Mesenteric fat pad (tissue), 1 donor: ENCODE results near the gene RTP2. TPM values are rescaled to one million over a fixed set of nuclear protein-coding genes. Genes with fewer than 3 reads are reported as not detected.

Source experiments
- DNase-seq: peaks from one replicate; pipeline ENCODE4 v3.0.0-alpha.2; 2020; ENCODE audit warnings: low spot score
- long read RNA-seq: library from polyadenylated mRNA; unstranded; transcript quantifications from one replicate; pipeline ENCODE4 v2.0.0, GENCODE V29; 2020
- total RNA-seq: library from RNA; stranded (reverse); fragmentation: NEBNext Ultra II Directional; extraction: Animal tissue kit (Norgen Biotek cat#: 25700); gene quantifications from one replicate; pipeline ENCODE4 v1.2.1, GENCODE V29; 2021
- donor health status: DM: yes; HTN: yes; CAD: no.

Gene RTP2, protein sequence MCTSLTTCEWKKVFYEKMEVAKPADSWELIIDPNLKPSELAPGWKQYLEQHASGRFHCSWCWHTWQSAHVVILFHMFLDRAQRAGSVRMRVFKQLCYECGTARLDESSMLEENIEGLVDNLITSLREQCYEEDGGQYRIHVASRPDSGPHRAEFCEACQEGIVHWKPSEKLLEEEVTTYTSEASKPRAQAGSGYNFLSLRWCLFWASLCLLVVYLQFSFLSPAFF
- not detected for total RNA-seq
- long read RNA-seq, result 0 reads

DNA sequence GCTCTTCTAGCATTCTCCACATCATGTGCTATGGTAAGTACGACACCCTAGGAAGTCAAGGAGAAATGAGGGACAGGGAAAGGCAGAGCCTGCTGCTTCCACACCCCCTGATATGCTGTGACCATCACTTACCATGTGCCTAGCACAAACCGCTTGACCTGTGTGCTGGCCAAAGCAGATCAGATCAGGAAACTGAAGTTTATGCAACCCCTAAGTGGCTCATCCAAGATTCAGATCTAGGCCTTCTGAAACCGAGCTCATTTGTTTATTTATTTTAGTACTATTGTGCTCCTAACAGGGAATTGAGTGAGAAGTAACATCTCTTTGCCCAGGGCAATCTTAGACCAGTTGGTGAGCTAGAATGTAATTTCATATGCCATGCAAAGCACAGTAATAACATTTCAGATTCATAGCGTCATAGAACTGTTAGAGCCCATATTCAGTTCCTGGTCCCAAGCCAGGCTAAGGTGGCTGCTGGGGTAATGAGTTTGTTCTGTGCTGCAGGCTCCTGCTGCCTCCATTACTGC, at the start of gene RTP2:
Gene RTP2, minus strand, starts transcription at position 51 of the 527 bp plus-strand sequence. CDS start 429 bp downstream, outside the sequence.
- DNase-seq, result no peak

DNA sequence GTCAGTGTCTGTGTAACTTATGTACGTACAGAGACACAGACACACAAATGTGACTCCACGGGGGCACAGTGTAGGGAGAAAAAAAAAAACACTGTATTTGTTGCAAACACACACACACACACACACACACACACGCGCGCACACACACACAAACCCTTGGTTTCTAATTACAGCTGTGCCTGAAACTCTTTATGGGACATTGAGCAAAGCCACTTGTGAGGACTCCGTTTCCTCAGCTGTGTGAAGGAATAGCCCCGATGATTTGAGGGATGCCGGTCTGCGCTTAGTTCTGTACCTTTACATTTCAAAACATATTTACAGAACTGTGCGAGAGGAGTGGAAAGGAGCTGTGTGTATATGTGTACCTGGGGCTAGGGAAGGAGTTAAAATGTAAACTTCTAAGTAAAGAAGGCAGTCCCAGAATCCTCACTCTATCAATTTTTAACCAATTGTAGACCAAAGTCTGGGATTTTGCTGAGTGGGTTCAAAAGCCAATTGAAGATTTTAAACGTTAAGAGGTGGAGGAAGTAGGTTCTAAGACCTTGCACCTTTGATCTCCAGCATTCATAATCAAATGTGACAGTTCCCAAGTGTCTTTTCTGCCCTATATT, 48.3 kb upstream of the RTP2 start:
- DNase-seq, result no peak

DNA sequence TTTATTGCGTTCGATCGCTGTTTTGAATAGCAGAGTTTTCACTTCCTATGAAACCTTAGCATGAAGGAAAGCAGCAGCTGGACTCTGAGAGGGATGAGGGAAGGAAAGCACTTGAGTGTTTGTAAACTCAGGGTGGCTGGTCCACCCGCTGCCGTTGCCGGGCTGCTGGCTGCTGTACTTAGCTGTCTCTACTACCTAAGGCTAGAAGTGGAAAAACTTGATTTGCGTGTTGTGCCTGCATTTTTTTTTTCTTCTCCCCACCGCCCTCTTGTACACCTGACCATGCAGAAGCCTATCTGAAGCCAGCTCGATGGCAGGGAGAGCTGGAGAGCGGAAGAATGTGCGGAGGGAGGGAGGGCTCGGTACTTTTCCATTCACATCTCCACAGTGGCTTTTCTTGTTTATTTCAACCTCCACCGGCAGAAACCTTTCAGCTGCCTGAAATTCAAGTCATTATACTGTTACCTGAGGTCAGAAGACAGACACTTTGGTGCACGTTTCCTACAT, 47.7 kb upstream of the RTP2 start:
- DNase-seq, result no peak

DNA sequence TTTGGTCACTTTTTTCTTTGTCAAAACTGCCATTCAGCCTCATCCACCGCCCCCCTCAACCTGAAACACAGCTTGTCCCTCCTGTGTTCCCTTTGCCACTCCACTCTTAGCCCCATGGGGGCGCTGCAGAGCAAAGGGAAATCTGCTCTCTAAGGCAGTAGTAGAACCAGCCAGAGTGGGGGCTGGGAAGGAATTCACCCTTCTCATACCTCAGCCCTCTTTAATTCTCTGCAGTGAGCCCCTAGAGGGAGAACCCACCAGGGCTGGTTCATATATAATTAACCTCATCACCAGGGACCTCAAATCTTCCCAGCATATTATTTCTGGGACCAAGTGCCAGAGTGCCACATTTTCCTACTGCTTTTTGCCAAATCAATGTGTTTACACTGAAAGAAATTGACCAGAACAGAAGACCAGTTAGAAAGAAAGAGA, 45.7 kb upstream of the RTP2 start:
- DNase-seq, result no peak

DNA sequence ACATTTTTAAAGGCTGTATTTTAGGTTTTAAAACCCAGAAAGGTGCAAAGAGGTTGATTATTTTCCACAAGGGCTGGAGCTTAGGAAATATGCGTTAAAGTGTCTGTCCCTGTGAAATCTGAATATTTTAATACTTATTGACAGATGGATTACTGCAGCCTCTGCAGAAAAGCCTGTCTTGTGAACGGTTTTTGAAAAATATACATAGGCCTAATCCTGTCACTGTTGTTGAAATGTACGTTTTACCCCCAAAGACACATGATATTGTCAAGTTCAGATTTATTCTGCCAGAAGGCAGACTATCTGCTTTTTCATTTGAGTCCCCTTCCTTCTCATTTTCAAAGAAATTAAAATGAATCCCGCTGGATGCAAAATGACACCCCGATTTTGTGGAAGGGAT, 45.1 kb upstream of the RTP2 start:
- no peak for DNase-seq

DNA sequence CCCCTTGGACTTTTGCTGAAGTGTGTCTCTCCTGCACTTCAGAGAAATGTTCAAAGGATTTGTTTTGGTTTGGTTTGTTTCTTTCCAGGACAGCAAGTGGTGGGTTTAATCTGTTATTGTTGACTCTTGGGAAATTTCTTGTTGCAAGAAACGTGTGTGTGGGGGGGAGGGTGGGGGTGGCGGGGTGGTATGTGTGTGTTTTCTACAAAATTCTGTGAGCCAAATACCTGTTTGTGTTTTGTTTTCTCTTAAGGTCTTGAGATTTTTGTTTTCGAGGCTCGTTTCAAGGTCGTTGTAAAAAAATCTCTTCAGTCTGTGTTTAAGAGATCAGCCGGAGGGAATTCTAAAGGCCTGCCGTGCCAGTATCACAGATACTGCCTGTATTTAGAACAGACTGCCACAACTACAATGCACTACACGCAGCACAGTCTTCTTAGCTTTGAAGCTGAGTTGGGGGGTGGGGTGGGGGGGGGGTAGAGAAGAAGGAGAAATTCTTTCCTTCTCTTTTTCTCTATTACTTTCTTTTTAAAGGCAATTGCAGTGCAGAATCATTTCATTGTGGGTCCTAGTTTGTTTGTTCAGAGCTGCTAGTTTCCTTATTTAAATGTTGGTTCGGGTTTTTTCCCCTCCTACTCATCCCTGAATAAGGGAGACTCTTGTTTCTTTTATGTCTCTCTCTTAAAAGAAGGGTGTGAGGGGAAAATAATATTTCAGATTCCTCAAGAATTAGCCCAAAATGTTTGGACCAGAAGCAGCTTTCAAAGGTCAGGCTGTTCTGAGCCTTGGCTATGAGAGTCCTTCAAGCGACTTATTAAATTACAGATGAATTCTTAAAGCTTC, 44.3 kb upstream of the RTP2 start:
- no peak for DNase-seq

DNA sequence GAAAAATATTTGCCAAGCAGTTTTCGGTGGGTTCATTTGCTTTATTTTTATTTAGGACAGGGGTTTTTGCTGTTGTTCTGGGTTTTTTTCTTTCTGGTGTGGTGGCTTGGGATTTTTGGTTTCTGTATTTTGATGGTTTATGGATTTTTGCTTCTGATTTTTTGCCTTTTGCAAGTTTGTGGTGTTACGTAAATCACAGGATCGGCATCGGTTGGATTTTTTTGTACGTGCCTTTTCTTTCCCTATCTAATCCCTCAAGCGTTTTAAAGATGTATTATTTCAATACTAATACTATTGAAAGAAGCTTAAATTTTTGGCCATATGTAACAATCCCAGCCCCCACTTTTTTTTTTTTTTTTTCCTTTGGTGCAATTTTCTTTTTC, 43.7 kb upstream of the RTP2 start:
- no peak for DNase-seq

DNA sequence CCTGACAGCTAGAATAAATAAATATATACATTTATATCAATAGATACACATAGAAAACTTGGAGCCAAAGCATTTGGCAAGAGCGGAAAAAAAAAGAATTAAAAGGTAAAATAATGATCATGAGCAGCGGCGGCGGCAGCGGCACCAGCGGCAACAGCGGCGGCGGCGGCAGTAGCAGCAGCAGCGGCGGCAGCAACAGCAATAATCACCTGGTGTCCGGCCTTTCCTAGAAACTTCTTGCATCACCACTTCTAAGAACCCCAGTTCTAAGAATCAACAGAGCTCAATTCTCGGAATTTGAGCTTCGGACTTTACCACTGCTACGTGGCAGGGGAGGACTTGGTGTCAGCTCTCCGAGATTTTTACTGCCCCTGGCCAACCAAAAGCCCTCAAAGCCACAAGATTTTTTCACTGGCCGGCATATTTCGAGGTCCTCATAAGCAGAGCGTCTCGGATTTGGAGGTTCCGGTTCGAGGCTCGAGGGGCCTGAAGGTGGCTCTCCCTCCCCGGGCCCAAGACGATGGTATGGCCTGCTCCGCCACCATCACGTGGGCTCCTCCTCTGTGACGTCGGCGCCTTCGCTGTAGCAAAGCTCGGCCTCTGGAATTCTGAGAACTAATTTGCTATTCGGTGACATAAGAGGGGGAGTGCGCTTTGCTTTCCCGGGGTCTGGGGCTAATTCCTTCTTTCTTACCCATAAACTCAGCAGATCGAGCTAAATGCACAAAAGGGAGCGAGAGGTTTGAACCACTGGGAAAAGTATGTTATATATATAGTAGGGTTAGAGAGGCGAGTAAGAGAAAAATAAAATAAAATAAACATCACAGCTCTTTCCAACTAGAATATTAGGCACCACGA, 43.1 kb upstream of the RTP2 start, which contains the start of gene BCL6:
Gene BCL6, minus strand, starts transcription at position 268 of the 858 bp plus-strand sequence. CDS start 11,775 bp downstream, outside the sequence.
- peak; percentile 97 for DNase-seq

DNA sequence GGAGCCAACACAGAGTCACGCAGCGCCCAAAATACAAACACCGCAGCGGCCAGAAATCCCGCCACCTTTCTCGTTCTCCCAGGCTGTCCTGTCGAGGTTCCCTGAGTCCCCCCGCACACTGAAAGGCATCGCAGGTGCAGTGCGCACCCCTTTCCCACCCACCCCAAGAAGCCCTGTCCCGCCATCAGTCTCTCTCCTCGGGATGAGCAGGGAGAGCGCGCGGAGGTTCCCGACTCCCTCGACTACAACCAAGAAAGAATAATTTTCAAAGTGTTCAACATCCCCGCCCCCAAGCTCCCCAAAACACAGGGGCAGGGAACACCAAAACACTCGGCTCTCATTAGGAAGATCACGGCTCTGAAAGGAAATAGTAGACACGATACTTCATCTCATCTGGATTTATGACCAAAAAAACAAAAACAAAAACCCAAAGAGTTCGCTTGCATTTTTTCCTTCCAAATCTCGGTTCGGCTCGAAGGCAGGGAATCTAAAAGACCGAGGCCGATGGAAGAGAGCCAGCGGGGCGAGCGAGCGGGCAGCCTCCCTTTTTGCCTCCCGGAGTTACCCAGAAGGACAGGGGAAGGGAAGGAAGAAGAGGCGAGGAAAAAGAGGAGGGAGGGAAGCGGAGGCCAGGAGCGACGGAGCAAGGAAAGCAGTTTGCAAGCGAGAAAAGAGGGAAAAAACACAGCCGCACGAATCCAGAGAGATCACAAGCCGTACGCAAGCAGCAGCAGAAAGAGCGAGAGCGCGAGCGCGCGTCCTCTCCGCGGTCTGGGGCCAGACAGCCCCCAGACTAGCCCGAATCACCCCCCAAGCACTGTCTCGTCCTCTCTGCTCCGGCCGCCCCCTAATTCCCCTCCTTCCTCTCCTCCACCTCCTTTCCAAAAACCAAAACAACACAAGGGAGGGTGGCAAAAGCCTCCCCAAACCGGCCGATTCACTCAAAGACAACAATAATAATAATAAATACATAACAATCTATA, 42.1 kb upstream of the RTP2 start:
- no peak for DNase-seq

DNA sequence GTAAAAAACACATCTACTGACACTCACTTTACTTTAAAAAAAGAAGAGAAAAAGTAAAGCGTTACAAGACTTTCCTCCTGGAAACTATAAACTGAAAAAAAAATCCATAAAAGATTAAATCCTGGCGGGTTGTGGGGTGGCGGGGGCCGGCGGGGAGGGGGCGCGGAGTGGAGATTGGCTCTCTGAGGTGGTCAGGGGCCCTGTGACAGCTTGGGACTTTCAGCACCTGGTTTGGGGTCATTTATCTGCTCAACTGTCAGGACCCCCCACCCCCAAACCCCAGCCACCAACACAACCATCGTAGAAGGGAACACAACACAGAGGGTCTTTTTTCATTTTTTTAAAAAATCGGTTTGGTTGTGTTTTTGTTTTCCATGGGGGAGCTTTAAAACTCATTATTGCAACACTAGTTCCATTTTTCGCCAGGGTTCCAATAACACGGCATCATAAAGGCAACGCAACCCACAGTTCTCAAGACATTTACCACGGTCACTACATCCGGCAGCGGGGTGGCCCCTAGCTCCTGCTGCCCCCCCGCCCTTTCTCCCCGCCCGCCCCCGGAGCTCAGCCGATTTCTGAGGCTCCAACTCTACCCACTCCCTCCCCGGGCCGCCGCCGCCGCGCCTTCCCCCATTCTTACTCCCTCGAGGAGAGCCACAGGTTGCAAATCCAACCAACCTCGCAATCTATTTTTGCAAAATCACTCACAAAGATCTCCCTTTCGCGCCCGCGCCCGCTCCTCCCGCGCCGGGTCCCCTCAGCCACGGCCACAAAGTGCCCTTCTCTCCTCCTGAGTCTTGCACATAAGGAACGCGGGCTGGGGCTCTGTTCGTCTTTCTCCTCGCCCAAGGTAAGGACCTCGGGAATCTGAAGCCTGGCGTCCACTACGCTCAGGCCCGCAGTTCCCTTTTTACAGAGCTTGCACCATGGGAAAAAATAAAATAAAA, 41.1 kb upstream of the RTP2 start:
- no peak for DNase-seq

DNA sequence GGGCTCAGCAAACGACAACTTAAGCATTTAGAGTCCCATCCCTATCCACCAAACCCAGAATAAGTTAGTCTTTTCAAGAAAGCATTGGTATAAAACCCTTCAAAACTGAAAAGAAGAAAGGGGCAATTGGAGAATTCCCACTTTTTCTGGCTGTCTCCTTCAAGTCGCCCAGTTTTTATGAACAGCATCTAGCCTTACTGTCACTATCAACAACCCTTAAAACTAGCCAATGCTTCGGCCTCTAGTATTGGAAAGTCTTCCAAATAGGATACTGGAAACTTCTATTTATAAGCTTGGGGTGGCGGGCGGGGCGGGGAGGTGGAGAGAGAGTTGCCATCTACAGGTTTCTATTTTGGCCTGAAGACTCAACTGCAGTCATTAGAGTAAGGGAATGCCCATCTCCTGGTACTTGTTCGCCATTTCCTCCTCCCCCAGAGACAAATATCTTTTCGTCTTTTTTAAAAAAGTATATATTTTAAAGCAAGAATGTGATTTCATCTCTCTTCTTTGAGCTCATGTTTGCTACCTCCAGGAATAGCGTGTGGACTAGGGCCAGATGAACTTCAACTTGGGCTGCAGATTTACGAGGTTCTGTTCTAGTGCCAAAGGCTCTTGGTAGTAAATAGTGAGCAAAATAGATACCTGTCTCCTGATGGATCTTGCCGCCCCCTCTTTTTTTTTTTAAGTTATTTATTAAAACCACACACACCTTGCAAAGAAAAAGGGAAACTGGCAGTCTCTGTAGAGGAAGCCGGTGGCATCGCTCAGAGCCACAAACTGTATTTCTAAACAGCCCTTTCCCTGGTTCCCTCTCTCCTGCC, 40.2 kb upstream of the RTP2 start:
- no peak for DNase-seq

DNA sequence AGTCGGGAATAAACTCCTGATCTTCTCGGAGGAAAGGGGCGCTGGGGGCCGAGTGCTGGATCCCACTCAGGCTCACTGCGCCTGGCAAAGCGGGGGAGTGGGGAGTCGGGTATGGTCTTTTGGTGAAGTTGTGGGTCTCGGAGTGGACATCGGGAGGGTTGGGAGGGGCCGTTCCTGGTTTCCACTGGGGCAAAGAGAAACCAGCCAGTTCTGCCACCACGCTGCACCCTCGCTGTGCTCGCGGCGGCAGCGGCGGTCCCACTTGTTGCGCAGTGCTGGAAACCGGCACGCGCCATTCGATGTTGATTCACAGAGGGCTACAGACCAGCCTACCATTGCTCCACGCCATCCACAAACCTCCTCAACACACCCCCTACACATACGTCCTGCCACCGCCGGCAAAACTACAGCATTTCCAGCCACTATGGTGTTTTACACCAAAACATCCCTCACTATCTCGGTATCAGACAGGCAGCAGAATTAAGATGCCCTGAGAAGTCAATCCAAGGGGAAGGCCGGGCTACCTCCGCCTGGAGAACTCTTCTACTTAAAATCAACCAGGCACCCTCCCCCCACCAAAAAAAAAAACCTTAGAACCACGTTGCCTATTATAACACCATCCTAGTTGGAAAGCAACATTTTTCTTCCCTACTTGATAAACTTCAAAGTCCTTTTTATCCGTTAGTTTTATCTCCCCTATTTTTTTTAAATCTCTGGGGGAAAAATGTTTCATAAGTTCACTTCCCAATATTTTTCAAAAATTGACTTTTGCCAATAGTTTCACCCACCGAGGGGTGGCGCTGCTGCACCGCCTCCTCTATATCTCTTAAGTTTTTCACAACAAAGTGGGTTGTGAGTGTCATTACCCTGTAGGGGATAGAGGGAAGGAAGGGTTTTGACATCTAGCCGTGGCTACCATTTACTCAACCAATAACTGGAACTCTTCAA, 39.3 kb upstream of the RTP2 start:
- DNase-seq, result no peak

DNA sequence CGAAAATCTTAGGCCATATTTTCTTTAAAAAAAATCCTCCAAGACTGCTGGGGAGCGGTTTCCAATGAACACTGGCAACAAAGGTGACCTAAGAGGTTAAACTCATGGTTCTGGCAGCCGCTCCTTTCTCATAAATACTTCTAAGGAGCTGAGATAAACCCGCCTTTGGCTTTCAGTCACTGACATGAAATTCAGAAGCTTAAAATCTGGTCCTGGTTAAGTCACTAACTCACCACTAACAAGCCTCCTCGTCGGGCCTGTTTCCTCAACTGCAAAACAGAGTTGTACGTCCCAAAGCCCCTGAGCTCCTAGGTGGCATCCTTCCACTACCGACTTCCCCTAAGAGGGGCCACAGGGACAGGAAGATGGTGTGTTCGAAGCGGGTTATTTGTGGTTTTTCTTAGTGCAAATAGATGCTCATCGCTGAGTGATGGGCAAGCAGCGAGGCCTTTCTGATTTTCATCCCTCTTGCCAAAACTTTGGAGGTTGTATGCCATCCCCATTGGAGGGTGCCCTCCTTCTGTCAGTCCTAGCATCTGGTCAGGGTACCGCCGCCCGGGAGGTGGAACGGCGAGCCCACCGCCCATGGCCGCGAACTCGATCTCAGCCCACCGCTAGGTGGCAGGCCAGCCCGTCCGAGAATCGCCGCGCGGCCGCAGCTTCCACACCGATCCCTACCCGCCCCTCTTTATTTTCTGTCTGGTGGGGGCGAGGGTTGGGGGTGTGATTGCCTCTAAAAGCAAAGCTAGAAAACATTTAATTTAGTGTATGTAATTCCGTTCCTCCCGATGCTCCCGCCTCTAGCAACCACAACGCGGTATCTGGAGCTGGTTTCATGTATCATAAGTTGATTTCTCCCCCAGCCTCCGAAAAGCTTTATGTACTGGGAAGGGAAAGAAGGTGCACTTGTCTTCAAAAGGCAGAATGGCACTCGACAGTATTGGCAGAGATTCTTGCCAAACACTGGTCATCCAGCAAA, 38.4 kb upstream of the RTP2 start:
- peak; percentile 94 for DNase-seq

DNA sequence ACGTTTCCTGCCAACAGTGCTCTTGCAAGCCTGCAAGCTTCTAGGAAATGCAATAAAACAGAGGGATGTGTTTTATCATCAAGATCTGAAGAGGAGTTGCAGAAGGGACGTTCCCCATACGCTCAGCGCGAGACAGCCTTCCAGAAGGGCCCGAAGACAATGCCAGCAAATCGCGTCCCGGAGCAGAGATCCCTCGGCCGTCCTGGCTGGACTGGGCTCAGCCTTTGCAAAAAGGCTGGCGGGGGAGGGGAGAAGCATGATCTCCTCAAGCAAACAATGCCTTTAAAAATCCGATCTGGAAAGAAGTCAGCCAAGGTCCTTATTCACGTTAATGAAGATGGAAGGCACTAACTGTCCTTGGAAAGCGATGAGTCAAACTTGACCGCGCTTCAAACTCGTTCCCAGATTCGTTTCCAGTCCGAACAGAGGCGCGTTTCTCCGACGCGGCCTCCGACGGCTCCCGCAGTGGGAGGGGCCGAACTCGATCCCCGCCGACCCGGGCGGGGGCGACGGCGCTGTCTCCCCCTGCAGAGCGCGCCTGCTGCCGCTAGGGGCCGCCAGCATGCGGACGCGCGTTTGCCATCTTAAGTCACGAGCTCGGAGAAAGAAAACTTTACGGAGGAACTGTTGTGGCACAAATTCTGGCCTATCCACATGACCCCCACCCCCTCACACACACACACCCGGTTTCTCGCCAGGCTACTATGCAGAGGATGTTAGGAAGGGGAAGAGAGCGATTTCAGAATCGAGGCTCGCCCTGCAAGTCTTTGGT, 37.4 kb upstream of the RTP2 start:
- DNase-seq, result peak; percentile 95
